GM12891 (cell line): ENCODE results near the gene IPCEF1. TPM values are rescaled to one million over a fixed set of nuclear protein-coding genes. Genes with fewer than 3 reads are reported as not detected.

ENCODE experiments used
- DNase-seq: peaks from one replicate; pipeline ENCODE4 v3.0.0; 2011; ENCODE audit warnings: low spot score; ENCODE audit not compliant: insufficient read length
- FAIRE-seq: peaks from 2 replicates; lab custom pipeline; 2011; peaks lifted over from hg19 to GRCh38; lab: Jason Lieb, UNC
- PAX5 ChIP-seq: IDR thresholded peaks from 2 replicates; pipeline ENCODE4 v1.6.1; 2011; ENCODE audit warnings: low read length, moderate library complexity, mild to moderate bottlenecking; ENCODE audit not compliant: insufficient read depth, severe bottlenecking
- POLR2A ChIP-seq: IDR thresholded peaks from 2 replicates; pipeline ENCODE4 v1.6.1; 2011; ENCODE audit warnings: low read depth, low read length, control low read depth
- POLR2AphosphoS5 ChIP-seq: IDR thresholded peaks from 2 replicates; pipeline ENCODE4 v1.6.1; 2011; ENCODE audit warnings: low read depth, low read length, control low read depth
- POU2F2 ChIP-seq: IDR thresholded peaks from 2 replicates; pipeline ENCODE4 v1.6.1; 2011; ENCODE audit warnings: low read depth, mild to moderate bottlenecking, control low read depth, low read length, moderate library complexity
- SPI1 ChIP-seq: IDR thresholded peaks from 2 replicates; pipeline ENCODE4 v1.6.1; 2011; ENCODE audit warnings: low read depth, low read length, control low read depth
- TAF1 ChIP-seq: IDR thresholded peaks from 2 replicates; pipeline ENCODE4 v1.6.1; 2011; ENCODE audit warnings: low read depth, low read length, control low read depth
- polyA plus RNA-seq: library from polyadenylated mRNA; unstranded; fragments of >200 nt; gene quantifications from one replicate; pipeline ENCODE4 v1.2.1, GENCODE V29; 2012; ENCODE audit warnings: low read depth, missing spikeins, inconsistent platforms; ENCODE audit not compliant: missing spikeins

The IPCEF1 gene
- polyA plus RNA-seq, result 0.46 TPM

- no peak for DNase-seq
- peak; percentile 74 for FAIRE-seq
- TF ChIP-seq POU2F2 (no peak), SPI1 (peak; percentile 76), PAX5 (no peak)
These were observed at the start of gene IPCEF1 for GRCh38 chr6:154356690-154357089. Gene IPCEF1, minus strand, starts transcription at chr6:154356803. Its CDS starts 90,856 bp downstream, at chr6:154265947.

GRCh38 chr6:154406301-154406700 lies 49.7 kb upstream of the IPCEF1 start:
- TF ChIP-seq POU2F2 (no peak), POLR2AphosphoS5 (no peak)
- DNase-seq (no peak), FAIRE-seq (no peak)

- no peak for DNase-seq
- TF ChIP-seq POLR2AphosphoS5 (no peak), TAF1 (no peak), PAX5 (no peak), POLR2A (no peak), POU2F2 (no peak), SPI1 (no peak)
These were observed 48.3 kb upstream of the IPCEF1 start for GRCh38 chr6:154404791-154405400.

DNA sequence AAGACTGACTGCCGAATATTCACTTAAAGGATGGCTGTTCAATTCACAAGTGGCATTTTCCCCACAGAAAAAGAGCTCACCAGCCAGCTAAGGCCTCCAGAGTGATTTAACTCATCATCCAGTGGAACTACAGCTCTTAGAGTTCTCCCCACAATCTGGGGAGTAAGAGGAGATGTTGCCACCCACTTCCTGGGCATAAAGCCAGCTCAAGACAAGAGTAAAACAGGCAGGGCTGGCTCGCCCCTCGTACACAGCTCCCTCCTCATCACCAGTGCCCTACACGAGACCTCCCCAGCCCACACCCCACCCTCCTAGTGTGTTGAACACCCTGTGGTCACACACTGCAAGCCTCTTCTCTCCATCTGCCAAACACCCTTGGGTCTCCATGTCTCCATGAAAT lies 47.2 kb upstream of the IPCEF1 start:
- DNase-seq (no peak), FAIRE-seq (no peak)
- TF ChIP-seq SPI1, result no peak
- TF ChIP-seq POLR2A, result no peak

More at GRCh38 chr6:154404791-154405400, 48.3 kb upstream of the IPCEF1 start:
- FAIRE-seq, result no peak

GRCh38 chr6:154402081-154402780 lies 45.6 kb upstream of the IPCEF1 start:
- TF ChIP-seq TAF1 (no peak), POU2F2 (no peak), PAX5 (no peak)
- no peak for FAIRE-seq

DNA sequence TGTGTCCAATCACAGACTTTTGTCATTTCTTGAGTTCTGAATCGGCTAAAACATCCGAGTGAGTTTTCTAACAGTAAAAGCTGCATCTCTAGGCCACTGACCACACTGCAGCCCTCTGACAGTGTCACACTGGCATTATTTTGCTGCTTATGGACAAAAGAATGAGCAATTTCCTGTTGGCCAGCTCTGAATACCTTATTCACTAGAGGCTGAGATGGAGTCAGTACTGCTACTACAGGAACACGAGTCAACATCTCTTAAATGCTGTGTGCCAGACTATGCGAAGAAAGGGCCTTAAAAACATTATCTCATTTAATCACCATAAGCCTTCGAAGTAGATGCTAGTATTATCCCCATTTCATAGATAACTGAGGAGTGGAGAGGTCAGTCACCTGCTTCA lies 42.5 kb upstream of the IPCEF1 start:
- no peak for DNase-seq
- TF ChIP-seq PAX5 (no peak), SPI1 (no peak), TAF1 (no peak), POU2F2 (no peak), POLR2AphosphoS5 (no peak)
- no peak for FAIRE-seq

More at GRCh38 chr6:154402081-154402780, 45.6 kb upstream of the IPCEF1 start:
- no peak for DNase-seq

GRCh38 chr6:154397491-154398195 lies 41.0 kb upstream of the IPCEF1 start:
- FAIRE-seq (no peak), DNase-seq (no peak)
- TF ChIP-seq PAX5, result no peak
- TF ChIP-seq POU2F2, result no peak
- TF ChIP-seq SPI1, result no peak
- TF ChIP-seq POLR2AphosphoS5, result no peak
- TF ChIP-seq TAF1, result no peak
- no peak for TF ChIP-seq POLR2A

GRCh38 chr6:154395878-154396277 lies 39.3 kb upstream of the IPCEF1 start:
- no peak for DNase-seq
- TF ChIP-seq TAF1 (no peak), SPI1 (no peak), POU2F2 (no peak), POLR2AphosphoS5 (no peak), PAX5 (no peak), POLR2A (no peak)
- FAIRE-seq, result no peak

GRCh38 chr6:154395316-154395715 lies 38.7 kb upstream of the IPCEF1 start:
- FAIRE-seq (no peak), DNase-seq (no peak)
- TF ChIP-seq TAF1 (no peak), PAX5 (no peak), SPI1 (no peak), POLR2AphosphoS5 (no peak), POU2F2 (no peak), POLR2A (no peak)
